Heart left ventricle (tissue), 16 donors: ENCODE results near the gene TPP2. TPM values are rescaled to one million over a fixed set of nuclear protein-coding genes. Genes with fewer than 3 reads are reported as not detected.

Source experiments
- ATAC-seq, 4 donors: fragments of 200-7000 bp; cut with Tn5 transposase; one replicate each; pipeline ENCODE4 v1.9.1; 2020 to 2022; ENCODE audit warnings: moderate library complexity in 4 of 4, mild to moderate bottlenecking in 3 of 4, moderate number of reproducible peaks in 1 of 4
- DNase-seq, 5 donors: peaks; one replicate each; pipeline ENCODE4 v3.0.0-alpha.2; 2020
- H3K27ac ChIP-seq, 12 donors: fragments of 200-600 bp; sonication (generic) in 4 of 12; one replicate each; pipeline versions ENCODE4 v1.5.0 to v1.8.0; 2016 to 2022; ENCODE audit warnings: mild to moderate bottlenecking in 2 of 12
- H3K27me3 ChIP-seq, 9 donors: fragments of 200-600 bp; sonication (generic) in 2 of 9; one replicate each; pipeline versions ENCODE4 v1.5.1 to v1.8.0; 2016 to 2022; ENCODE audit warnings: mild to moderate bottlenecking in 3 of 9
- H3K36me3 ChIP-seq, 9 donors: fragments of 200-600 bp; sonication (generic) in 2 of 9; one replicate each; pipeline versions ENCODE4 v1.5.0 to v1.8.0; 2018 to 2022; ENCODE audit warnings: mild to moderate bottlenecking in 2 of 9
- H3K4me1 ChIP-seq, 12 donors: fragments of 200-600 bp; sonication (generic) in 4 of 12; one replicate each; pipeline versions ENCODE4 v1.5.0 to v1.8.0; 2016 to 2022; ENCODE audit warnings: mild to moderate bottlenecking in 3 of 12
- H3K4me3 ChIP-seq, 12 donors: fragments of 200-600 bp; sonication (generic) in 4 of 12; one replicate each; pipeline versions ENCODE4 v1.5.0 to v1.8.0; 2017 to 2022; ENCODE audit warnings: mild to moderate bottlenecking in 9 of 12, moderate library complexity in 4 of 12
- H3K9me3 ChIP-seq, 12 donors: fragments of 200-600 bp; sonication (generic) in 4 of 12; one replicate each; pipeline versions ENCODE4 v1.5.0 to v1.8.0; 2016 to 2022; ENCODE audit warnings: mild to moderate bottlenecking in 1 of 12
- POLR2A ChIP-seq, 2 donors: fragments of 450-650 bp; IDR thresholded peaks; one replicate each; pipeline ENCODE4 v1.6.1; 2017; ENCODE audit warnings: antibody characterized with exemption in 2 of 2, mild to moderate bottlenecking in 2 of 2, moderate library complexity in 2 of 2
- WGBS, 4 donors: extraction: QIAGEN DNeasy Blood & Tissue Kit in 2 of 4; methylation state at CpG; one replicate each; pipeline versions ENCODE4 v1.1.5 to v1.1.7; 2013 to 2018; 5-methylcytosine and 5-hydroxymethylcytosine counted together
- intact Hi-C, 10 donors: fragments of 100-400 bp; cut with DNase I; formaldehyde crosslinking; loops; one replicate each; pipeline versions ENCODE4 v1.11.1 to v1.14.2; 2022
- polyA plus RNA-seq, 2 donors: library from polyadenylated mRNA; stranded (reverse); fragments of 200-250 nt; gene quantifications; one replicate each; pipeline ENCODE4 v1.2.3, GENCODE V29; 2013
- total RNA-seq, 9 donors: library from RNA; depleted of rRNA in 2 of 9; stranded (reverse); fragments of >200 nt in 2 of 9; fragmentation: NEBNext Ultra II Directional in 3 of 9; extraction: Animal tissue kit (Norgen Biotek cat#: 25700) in 3 of 9; gene quantifications; one replicate each; pipeline versions ENCODE4 v1.1.0 to v1.2.4, GENCODE V29; 2016 to 2023
- TF ChIP-seq, protein P1 (sequence below), 12 donors: fragments of 200-600 bp; sonication (generic) in 4 of 12; IDR thresholded peaks; one replicate each; pipeline versions ENCODE4 v1.5.0 to v1.8.0; 2018 to 2022; ENCODE audit warnings: antibody characterized with exemption in 12 of 12, mild to moderate bottlenecking in 5 of 12
- donor health status: ischemic (EF 13 %, LVEDD 7.1; RV severe dilation, severe dysfunction).
- donor health status: healthy with polysubstance abuse.
- donor health status: DM: no; HTN: yes; CAD: no.
- donor health status: DM: no; HTN: no; CAD: no.
- donor health status: ischemic (EF 25% LVEDD 6.9; RV normal size, moderate dysfunction).
- donor health status: ischemic (EF 25% LVEDD 5.7; RV mildly dilated, moderate dysfunction).
- donor health status: healthy.
- donor health status: DM: yes; HTN: yes; CAD: no.
- donor health status: ischemic (EF 35%, LVEDD 5.7; RV mildly dilated, moderate dysfunction).
- donor health status: nonischemic (EF 11% LVEDD 7.7; RV severe dilation, severe dysfunction).
- donor health status: DM: yes; HTN: yes; CAD: no.
- donor health status: PGD.
- donor health status: ischemic (EF 29% LVEDD 5.4; RV normal size, mild dysfunction).
- donor health status: nonischemic (EF 23%, LVEDD 6.1; RV moderate dilation, normal function).

The TPP2 gene
- total and polyA plus RNA-seq, 11 donors, result 13.0 to 37.9 (median 32.4) TPM

DNA sequence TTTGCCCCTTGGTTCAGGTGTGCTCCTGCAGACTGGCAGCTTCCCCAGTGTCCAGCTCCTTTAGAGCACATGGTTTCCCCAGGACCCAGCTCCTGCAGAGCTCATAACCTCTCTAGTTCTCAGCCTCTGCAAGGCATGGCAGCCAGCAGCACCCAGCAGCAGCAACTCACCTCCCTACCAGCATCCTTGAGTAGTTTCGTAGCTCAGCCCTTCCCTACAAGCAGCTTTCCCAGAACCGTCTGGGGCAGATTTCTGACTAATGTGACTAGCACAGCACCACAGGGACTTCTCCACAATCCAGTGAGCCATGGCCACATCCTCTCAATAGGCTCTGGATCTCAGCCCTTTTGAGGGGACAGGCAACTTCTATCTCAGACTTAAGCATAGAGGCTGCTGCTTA is 112.2 kb downstream of the TPP2 start:
- Histone ChIP-seq H3K36me3 (no peaks in the 10 kb centered on the region), H3K9me3 (peaks cover 0 to 11% (median 0%) of the 10 kb centered on the region in 12 donors), H3K4me3 (no peak overlapping the region), H3K4me1 (peaks cover 0 to 10% (median 2%) of the 10 kb centered on the region in 12 donors), H3K27me3 (no peaks in the 10 kb centered on the region), H3K27ac (no peak overlapping the region)
- WGBS, 4 donors, result 79 to 86% (median 84%) methylated on average over 2 of the region's 2 CpGs
- TF ChIP-seq POLR2A (IDR thresholded peaks at IDR 0.05), result no peak
- TF ChIP-seq, protein P1, sequence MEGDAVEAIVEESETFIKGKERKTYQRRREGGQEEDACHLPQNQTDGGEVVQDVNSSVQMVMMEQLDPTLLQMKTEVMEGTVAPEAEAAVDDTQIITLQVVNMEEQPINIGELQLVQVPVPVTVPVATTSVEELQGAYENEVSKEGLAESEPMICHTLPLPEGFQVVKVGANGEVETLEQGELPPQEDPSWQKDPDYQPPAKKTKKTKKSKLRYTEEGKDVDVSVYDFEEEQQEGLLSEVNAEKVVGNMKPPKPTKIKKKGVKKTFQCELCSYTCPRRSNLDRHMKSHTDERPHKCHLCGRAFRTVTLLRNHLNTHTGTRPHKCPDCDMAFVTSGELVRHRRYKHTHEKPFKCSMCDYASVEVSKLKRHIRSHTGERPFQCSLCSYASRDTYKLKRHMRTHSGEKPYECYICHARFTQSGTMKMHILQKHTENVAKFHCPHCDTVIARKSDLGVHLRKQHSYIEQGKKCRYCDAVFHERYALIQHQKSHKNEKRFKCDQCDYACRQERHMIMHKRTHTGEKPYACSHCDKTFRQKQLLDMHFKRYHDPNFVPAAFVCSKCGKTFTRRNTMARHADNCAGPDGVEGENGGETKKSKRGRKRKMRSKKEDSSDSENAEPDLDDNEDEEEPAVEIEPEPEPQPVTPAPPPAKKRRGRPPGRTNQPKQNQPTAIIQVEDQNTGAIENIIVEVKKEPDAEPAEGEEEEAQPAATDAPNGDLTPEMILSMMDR (IDR thresholded peaks at IDR 0.05), result no peak
- DNase-seq (no peak), ATAC-seq (no peak)
- intact Hi-C loops, result no loop called here

GRCh38 chr13:102709536-102709935 is 112.8 kb downstream of the TPP2 start:
- H3K27ac ChIP-seq, result no peak overlapping the region
- intact Hi-C loops, result no loop called here

GRCh38 chr13:102710261-102710679 is 113.5 kb downstream of the TPP2 start:
- TF ChIP-seq, protein P1 (IDR thresholded peaks at IDR 0.05), result no peak
- no peak for TF ChIP-seq POLR2A (IDR thresholded peaks at IDR 0.05)
- 73 to 85% (median 78%) methylated on average over 9 of the region's 9 CpGs for WGBS, 4 donors
- no peak overlapping the region for H3K4me3 ChIP-seq
- DNase-seq, result no peak
- H3K36me3 ChIP-seq, result no peaks in the 10 kb centered on the region
- H3K27ac ChIP-seq, result no peak overlapping the region
- peaks cover 0 to 10% (median 2%) of the 10 kb centered on the region in 12 donors for H3K4me1 ChIP-seq
- peak in 2 of 4 donors; percentile 71 to 81 for ATAC-seq
- no peaks in the 10 kb centered on the region for H3K27me3 ChIP-seq
- intact Hi-C loops, result no loop called here
- peaks cover 0 to 11% (median 0%) of the 10 kb centered on the region in 12 donors for H3K9me3 ChIP-seq

More at GRCh38 chr13:102709536-102709935, 112.8 kb downstream of the TPP2 start:
- TF ChIP-seq, protein P1 (IDR thresholded peaks at IDR 0.05), result no peak
- TF ChIP-seq POLR2A (IDR thresholded peaks at IDR 0.05), result no peak
- no peak overlapping the region for H3K4me3 ChIP-seq
- H3K27me3 ChIP-seq, result no peaks in the 10 kb centered on the region
- ATAC-seq (peak in 1 of 4 donors; percentile 42), DNase-seq (no peak)
- H3K4me1 ChIP-seq, result peaks cover 0 to 10% (median 2%) of the 10 kb centered on the region in 12 donors
- H3K36me3 ChIP-seq, result no peaks in the 10 kb centered on the region
- peaks cover 0 to 11% (median 0%) of the 10 kb centered on the region in 12 donors for H3K9me3 ChIP-seq

DNA sequence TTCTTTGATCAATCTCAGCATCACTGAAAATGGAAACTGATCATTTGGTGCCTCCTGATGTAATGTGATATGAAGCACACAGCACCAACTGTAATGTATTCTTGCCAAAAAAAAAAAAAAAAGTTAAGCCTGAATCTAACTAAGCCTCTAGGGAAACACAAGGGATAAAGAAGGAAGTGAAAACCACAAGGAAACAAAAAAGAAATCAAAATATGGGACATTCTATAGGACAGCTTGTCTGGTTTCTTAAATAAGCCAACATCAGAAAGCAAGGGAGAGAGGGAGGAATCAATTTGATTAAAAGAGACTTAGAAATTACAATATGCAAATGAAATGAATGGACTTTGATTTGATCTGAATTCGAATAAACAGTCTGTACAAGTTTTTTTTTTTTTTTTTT is 118.7 kb downstream of the TPP2 start:
- intact Hi-C loops, result no loop called here
- 41 to 65% (median 55%) methylated on average over 1 of the region's 1 CpG for whole genome bisulfite sequencing, 4 donors
- H3K36me3 ChIP-seq, result no peaks in the 10 kb centered on the region
- DNase-seq (no peak), ATAC-seq (no peak)
- no peak overlapping the region for H3K4me3 ChIP-seq
- no peaks in the 10 kb centered on the region for H3K27me3 ChIP-seq
- H3K27ac ChIP-seq, result no peak overlapping the region
- H3K4me1 ChIP-seq, result no peaks in the 10 kb centered on the region
- H3K9me3 ChIP-seq, result no peaks in the 10 kb centered on the region
- no peak for TF ChIP-seq POLR2A (IDR thresholded peaks at IDR 0.05)

DNA sequence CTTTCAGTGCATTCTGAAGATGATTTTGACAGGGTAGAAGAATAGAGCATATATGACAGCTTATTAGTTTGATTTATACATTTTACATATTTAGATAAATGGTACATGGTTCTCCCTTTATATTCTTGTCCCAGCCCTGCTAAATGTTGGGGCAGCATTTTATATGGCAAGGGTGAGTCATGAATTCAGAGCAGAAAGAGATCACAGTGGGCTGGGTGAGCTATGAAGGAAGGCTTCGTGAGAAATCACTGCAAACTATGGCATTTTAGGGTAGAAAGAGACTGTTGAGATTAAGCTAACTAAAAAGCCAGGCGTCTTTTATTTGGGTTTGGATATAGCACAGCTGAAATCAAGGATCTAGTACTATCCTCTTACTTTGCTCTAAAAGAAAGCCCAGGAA is 122.0 kb downstream of the TPP2 start:
- Histone ChIP-seq H3K27ac (no peak overlapping the region), H3K36me3 (no peaks in the 10 kb centered on the region), H3K27me3 (no peaks in the 10 kb centered on the region), H3K9me3 (no peaks in the 10 kb centered on the region), H3K4me3 (no peak overlapping the region), H3K4me1 (no peaks in the 10 kb centered on the region)
- intact Hi-C loops, result no loop called here
- 74 to 80% (median 77%) methylated on average over 2 of the region's 2 CpGs for WGBS, 4 donors
- TF ChIP-seq POLR2A (IDR thresholded peaks at IDR 0.05), result no peak
- TF ChIP-seq, protein P1 (IDR thresholded peaks at IDR 0.05), result no peak
- DNase-seq, result no peak
- no peak for ATAC-seq
